Liver (tissue), 9 donors: ENCODE data around the gene BTG4. TPM values are rescaled to one million over a fixed set of nuclear protein-coding genes. Genes with fewer than 3 reads are reported as not detected.

Experiments used
- DNase-seq: peaks from one replicate; pipeline ENCODE4 v3.0.0-alpha.2; 2017; ENCODE audit warnings: low spot score
- H3K27ac ChIP-seq, 2 donors: one replicate each; pipeline ENCODE4 v1.7.0; 2013; ENCODE audit warnings: inconsistent platforms in 2 of 2, low read length in 2 of 2, control low read depth in 1 of 2, low read depth in 1 of 2, mild to moderate bottlenecking in 1 of 2
- H3K27me3 ChIP-seq, 4 donors: one replicate each; pipeline versions ENCODE4 v1.6.1 to v1.7.0; 2013; ENCODE audit warnings: low read length in 3 of 4, inconsistent platforms in 1 of 4, mild to moderate bottlenecking in 1 of 4, moderate library complexity in 1 of 4; ENCODE audit not compliant: control insufficient read depth in 4 of 4, insufficient read depth in 4 of 4
- H3K36me3 ChIP-seq, 4 donors: one replicate each; pipeline versions ENCODE4 v1.6.1 to v1.7.0; 2013; ENCODE audit warnings: low read length in 3 of 4, mild to moderate bottlenecking in 3 of 4, low read depth in 1 of 4, moderate library complexity in 1 of 4; ENCODE audit not compliant: control insufficient read depth in 4 of 4, insufficient read depth in 3 of 4
- H3K4me1 ChIP-seq, 4 donors: one replicate each; pipeline versions ENCODE4 v1.6.1 to v1.7.0; 2013; ENCODE audit warnings: low read length in 3 of 4, mild to moderate bottlenecking in 3 of 4, moderate library complexity in 1 of 4; ENCODE audit not compliant: control insufficient read depth in 4 of 4, insufficient read depth in 4 of 4
- H3K4me3 ChIP-seq, 3 donors: one replicate each; pipeline versions ENCODE4 v1.6.1 to v1.7.0; 2013; ENCODE audit warnings: low read length in 3 of 3, control low read depth in 1 of 3, low read depth in 1 of 3, mild to moderate bottlenecking in 1 of 3
- H3K9ac ChIP-seq, 2 donors: one replicate each; pipeline ENCODE4 v1.7.0; 2013; ENCODE audit warnings: low read length in 2 of 2, mild to moderate bottlenecking in 2 of 2, moderate library complexity in 2 of 2, control low read depth in 1 of 2, low read depth in 1 of 2
- H3K9me3 ChIP-seq, 4 donors: one replicate each; pipeline versions ENCODE4 v1.6.1 to v1.7.0; 2013; ENCODE audit warnings: low read length in 3 of 4; ENCODE audit not compliant: control insufficient read depth in 4 of 4
- EGR1 ChIP-seq, 2 donors: IDR thresholded peaks; 2 replicates each; pipeline ENCODE4 v1.6.1; 2016 to 2018; ENCODE audit warnings: antibody characterized with exemption in 2 of 2, low read depth in 2 of 2
- FOXA1 ChIP-seq: IDR thresholded peaks from 2 replicates; pipeline ENCODE4 v1.6.1; 2016; ENCODE audit warnings: antibody characterized with exemption
- FOXA2 ChIP-seq: IDR thresholded peaks from 2 replicates; pipeline ENCODE4 v1.6.1; 2016; ENCODE audit warnings: antibody characterized with exemption
- GABPA ChIP-seq, 2 donors: IDR thresholded peaks in 1 of 2; conservative IDR thresholded peaks in 1 of 2; 2 replicates each; pipeline ENCODE4 v1.6.1; 2016; ENCODE audit warnings: antibody characterized with exemption in 2 of 2, mild to moderate bottlenecking in 1 of 2, moderate library complexity in 1 of 2
- HNF4A ChIP-seq, 2 donors: conservative IDR thresholded peaks; 2 replicates each; pipeline ENCODE4 v1.6.1; 2016; ENCODE audit warnings: antibody characterized with exemption in 2 of 2, mild to moderate bottlenecking in 2 of 2
- HNF4G ChIP-seq: IDR thresholded peaks from 2 replicates; pipeline ENCODE4 v1.6.1; 2016; ENCODE audit warnings: antibody characterized with exemption
- JUND ChIP-seq, 2 donors: IDR thresholded peaks; 2 replicates each; pipeline ENCODE4 v1.6.1; 2016; ENCODE audit warnings: antibody characterized with exemption in 2 of 2
- NR2F2 ChIP-seq: IDR thresholded peaks from 2 replicates; pipeline ENCODE4 v1.6.1; 2016; ENCODE audit warnings: antibody characterized with exemption
- RAD21 ChIP-seq, 2 donors: IDR thresholded peaks; 2 replicates each; pipeline ENCODE4 v1.6.1; 2016; ENCODE audit warnings: antibody characterized with exemption in 2 of 2, mild to moderate bottlenecking in 2 of 2
- RXRA ChIP-seq, 2 donors: IDR thresholded peaks; 2 replicates each; pipeline ENCODE4 v1.6.1; 2017 to 2018; ENCODE audit warnings: antibody characterized with exemption in 2 of 2, mild to moderate bottlenecking in 1 of 2
- SP1 ChIP-seq: IDR thresholded peaks from 2 replicates; pipeline ENCODE4 v1.6.1; 2018; ENCODE audit warnings: antibody characterized with exemption, mild to moderate bottlenecking
- TAF1 ChIP-seq: conservative IDR thresholded peaks from 2 replicates; pipeline ENCODE4 v1.6.1; 2016; ENCODE audit warnings: antibody characterized with exemption, mild to moderate bottlenecking
- YY1 ChIP-seq: IDR thresholded peaks from 2 replicates; pipeline ENCODE4 v1.6.1; 2016; ENCODE audit warnings: antibody characterized with exemption, mild to moderate bottlenecking
- WGBS: extraction: QIAGEN DNeasy Blood & Tissue Kit; methylation state at CpG from one replicate; pipeline ENCODE4 v1.1.7; 2013; 5-methylcytosine and 5-hydroxymethylcytosine counted together
- polyA plus RNA-seq, 2 donors: library from polyadenylated mRNA; stranded (reverse) in 1 of 2; unstranded in 1 of 2; fragments of 200-250 nt in 1 of 2; fragments of >200 nt in 1 of 2; fragmentation: Nextera tagmentation in 1 of 2; extraction: Ambion mirVana in 1 of 2; gene quantifications; one replicate each; pipeline versions ENCODE4 v1.2.1 to v1.2.3, GENCODE V29; 2013 to 2015
- total RNA-seq, 2 donors: library from RNA; depleted of rRNA; stranded (reverse); fragments of >200 nt; gene quantifications; one replicate each; pipeline ENCODE4 v1.2.3, GENCODE V29; 2014
- TF ChIP-seq, protein P1 (sequence below): IDR thresholded peaks from 2 replicates; pipeline ENCODE4 v1.6.1; 2016; ENCODE audit warnings: antibody characterized with exemption
- TF ChIP-seq, protein P2 (sequence below): fragments of 150-350 bp; IDR thresholded peaks from 2 replicates; pipeline ENCODE4 v1.5.1; 2017; ENCODE audit warnings: improper control_type of control experiment, low read depth, low read length; ENCODE audit not compliant: missing input control
- TF ChIP-seq, protein P3 (sequence below): IDR thresholded peaks from 2 replicates; pipeline ENCODE4 v1.6.1; 2016; ENCODE audit warnings: antibody characterized with exemption
- TF ChIP-seq, protein P4 (sequence below): IDR thresholded peaks from 2 replicates; pipeline ENCODE4 v1.6.1; 2016; ENCODE audit warnings: antibody characterized with exemption, mild to moderate bottlenecking
- TF ChIP-seq, protein P5 (sequence below): IDR thresholded peaks from 2 replicates; pipeline ENCODE4 v1.6.1; 2016; ENCODE audit warnings: antibody characterized with exemption
- donor health status: healthy.
- donor health status: healthy.
- donor health status: healthy.
- donor health status: healthy.
- donor health status: healthy.

BTG4 gene
- total and polyA plus RNA-seq, 4 donors = not detected

DNA sequence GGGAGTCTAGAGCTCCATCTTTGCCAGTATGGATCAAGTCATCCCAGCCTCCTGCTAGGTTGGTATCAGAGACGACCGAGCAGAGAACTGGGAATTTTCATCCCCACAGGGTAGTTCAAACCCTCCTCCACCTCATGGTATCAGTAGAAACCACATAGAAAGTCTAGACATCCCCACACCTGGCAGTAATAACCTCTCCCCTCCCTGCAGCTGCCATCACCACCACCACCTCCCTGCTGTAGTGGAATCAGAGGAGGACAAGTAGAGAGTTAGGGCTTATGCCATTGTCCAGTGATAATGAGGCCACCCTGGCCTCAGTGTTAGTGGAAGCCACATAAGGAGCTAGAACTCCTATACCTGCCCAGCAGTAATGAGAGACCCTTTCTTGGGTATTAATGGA lies 34.3 kb downstream of the BTG4 start (continued):
- TF ChIP-seq, protein P1, sequence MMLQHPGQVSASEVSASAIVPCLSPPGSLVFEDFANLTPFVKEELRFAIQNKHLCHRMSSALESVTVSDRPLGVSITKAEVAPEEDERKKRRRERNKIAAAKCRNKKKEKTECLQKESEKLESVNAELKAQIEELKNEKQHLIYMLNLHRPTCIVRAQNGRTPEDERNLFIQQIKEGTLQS = no peak
- no peak for TF ChIP-seq RAD21 (IDR thresholded peaks at IDR 0.05)
- TF ChIP-seq FOXA2 = no peak
- TF ChIP-seq, protein P2, sequence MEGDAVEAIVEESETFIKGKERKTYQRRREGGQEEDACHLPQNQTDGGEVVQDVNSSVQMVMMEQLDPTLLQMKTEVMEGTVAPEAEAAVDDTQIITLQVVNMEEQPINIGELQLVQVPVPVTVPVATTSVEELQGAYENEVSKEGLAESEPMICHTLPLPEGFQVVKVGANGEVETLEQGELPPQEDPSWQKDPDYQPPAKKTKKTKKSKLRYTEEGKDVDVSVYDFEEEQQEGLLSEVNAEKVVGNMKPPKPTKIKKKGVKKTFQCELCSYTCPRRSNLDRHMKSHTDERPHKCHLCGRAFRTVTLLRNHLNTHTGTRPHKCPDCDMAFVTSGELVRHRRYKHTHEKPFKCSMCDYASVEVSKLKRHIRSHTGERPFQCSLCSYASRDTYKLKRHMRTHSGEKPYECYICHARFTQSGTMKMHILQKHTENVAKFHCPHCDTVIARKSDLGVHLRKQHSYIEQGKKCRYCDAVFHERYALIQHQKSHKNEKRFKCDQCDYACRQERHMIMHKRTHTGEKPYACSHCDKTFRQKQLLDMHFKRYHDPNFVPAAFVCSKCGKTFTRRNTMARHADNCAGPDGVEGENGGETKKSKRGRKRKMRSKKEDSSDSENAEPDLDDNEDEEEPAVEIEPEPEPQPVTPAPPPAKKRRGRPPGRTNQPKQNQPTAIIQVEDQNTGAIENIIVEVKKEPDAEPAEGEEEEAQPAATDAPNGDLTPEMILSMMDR = no peak
- TF ChIP-seq RXRA (IDR thresholded peaks at IDR 0.05) = no peak

DNA sequence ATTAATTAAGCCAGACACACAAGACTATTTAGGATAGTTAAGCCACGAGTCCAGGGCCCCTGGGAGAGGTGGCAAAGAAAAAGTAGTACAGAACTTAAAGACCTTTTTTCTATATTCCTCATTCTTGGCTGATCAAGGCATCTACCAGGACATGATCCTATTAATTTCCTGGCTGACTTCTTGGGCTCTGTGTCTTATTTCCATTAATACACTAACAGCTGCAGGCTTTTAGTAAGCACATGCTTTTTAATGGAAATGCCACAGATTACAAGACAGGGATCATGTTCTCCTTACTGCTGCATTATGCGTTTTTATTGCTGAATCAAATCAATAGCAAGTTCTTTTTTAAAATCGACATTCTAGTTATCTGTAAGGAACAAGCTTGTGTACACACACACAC lies 35.2 kb downstream of the BTG4 start:
- Histone ChIP-seq H3K4me1 (no peaks in the 10 kb centered on the region), H3K9me3 (no peaks in the 10 kb centered on the region), H3K4me3 (no peak overlapping the region), H3K27me3 (no peaks in the 10 kb centered on the region), H3K36me3 (no peaks in the 10 kb centered on the region), H3K27ac (no peak overlapping the region), H3K9ac (no peak overlapping the region)
- no peak for DNase-seq
- 53% methylated on average over 3 of the region's 3 CpGs for WGBS
- TF ChIP-seq TAF1 = no peak
- TF ChIP-seq YY1 = no peak
- no peak for TF ChIP-seq HNF4G
- TF ChIP-seq FOXA2 = no peak
- TF ChIP-seq, protein P1 = no peak
- TF ChIP-seq, protein P2 = no peak
- TF ChIP-seq GABPA (IDR thresholded peaks at IDR 0.05 in 1 of 2, conservative IDR thresholded peaks at IDR 0.05 in 1 of 2) = no peak
- no peak for TF ChIP-seq FOXA1
- TF ChIP-seq JUND (IDR thresholded peaks at IDR 0.05) = no peak
- no peak for TF ChIP-seq SP1
- TF ChIP-seq, protein P3, sequence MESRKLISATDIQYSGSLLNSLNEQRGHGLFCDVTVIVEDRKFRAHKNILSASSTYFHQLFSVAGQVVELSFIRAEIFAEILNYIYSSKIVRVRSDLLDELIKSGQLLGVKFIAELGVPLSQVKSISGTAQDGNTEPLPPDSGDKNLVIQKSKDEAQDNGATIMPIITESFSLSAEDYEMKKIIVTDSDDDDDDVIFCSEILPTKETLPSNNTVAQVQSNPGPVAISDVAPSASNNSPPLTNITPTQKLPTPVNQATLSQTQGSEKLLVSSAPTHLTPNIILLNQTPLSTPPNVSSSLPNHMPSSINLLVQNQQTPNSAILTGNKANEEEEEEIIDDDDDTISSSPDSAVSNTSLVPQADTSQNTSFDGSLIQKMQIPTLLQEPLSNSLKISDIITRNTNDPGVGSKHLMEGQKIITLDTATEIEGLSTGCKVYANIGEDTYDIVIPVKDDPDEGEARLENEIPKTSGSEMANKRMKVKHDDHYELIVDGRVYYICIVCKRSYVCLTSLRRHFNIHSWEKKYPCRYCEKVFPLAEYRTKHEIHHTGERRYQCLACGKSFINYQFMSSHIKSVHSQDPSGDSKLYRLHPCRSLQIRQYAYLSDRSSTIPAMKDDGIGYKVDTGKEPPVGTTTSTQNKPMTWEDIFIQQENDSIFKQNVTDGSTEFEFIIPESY = no peak
- TF ChIP-seq, protein P4, sequence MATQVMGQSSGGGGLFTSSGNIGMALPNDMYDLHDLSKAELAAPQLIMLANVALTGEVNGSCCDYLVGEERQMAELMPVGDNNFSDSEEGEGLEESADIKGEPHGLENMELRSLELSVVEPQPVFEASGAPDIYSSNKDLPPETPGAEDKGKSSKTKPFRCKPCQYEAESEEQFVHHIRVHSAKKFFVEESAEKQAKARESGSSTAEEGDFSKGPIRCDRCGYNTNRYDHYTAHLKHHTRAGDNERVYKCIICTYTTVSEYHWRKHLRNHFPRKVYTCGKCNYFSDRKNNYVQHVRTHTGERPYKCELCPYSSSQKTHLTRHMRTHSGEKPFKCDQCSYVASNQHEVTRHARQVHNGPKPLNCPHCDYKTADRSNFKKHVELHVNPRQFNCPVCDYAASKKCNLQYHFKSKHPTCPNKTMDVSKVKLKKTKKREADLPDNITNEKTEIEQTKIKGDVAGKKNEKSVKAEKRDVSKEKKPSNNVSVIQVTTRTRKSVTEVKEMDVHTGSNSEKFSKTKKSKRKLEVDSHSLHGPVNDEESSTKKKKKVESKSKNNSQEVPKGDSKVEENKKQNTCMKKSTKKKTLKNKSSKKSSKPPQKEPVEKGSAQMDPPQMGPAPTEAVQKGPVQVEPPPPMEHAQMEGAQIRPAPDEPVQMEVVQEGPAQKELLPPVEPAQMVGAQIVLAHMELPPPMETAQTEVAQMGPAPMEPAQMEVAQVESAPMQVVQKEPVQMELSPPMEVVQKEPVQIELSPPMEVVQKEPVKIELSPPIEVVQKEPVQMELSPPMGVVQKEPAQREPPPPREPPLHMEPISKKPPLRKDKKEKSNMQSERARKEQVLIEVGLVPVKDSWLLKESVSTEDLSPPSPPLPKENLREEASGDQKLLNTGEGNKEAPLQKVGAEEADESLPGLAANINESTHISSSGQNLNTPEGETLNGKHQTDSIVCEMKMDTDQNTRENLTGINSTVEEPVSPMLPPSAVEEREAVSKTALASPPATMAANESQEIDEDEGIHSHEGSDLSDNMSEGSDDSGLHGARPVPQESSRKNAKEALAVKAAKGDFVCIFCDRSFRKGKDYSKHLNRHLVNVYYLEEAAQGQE = no peak
- no peak for TF ChIP-seq NR2F2
- TF ChIP-seq, protein P5, sequence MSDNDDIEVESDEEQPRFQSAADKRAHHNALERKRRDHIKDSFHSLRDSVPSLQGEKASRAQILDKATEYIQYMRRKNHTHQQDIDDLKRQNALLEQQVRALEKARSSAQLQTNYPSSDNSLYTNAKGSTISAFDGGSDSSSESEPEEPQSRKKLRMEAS = no peak
- TF ChIP-seq EGR1 (IDR thresholded peaks at IDR 0.05; ENCODE audit: low read depth in 2 of 2) = no peak
- TF ChIP-seq HNF4A (conservative IDR thresholded peaks at IDR 0.05) = no peak
- TF ChIP-seq RAD21 (IDR thresholded peaks at IDR 0.05) = no peak
